RWPE1 (cell line): ENCODE results near the gene COL8A1.

Experiments
- CTCF ChIA-PET: fragments of 350-600 bp; sonication (Branson Sonifier 250); formaldehyde crosslinking; extraction: SDS; loops from one replicate; lab custom pipeline; 2021; lab: Yijun Ruan, JAX
- POLR2A ChIA-PET: fragments of 400-600 bp; formaldehyde crosslinking; extraction: SDS; loops from one replicate; lab custom pipeline; 2020; ENCODE audit warnings: antibody characterized with exemption; ENCODE audit not compliant: low non-redundant PET; lab: Yijun Ruan, JAX
- DNase-seq: peaks from one replicate; pipeline ENCODE4 v3.0.0; 2012; ENCODE audit warnings: low spot score
- H3K27ac ChIP-seq: fragments of 450-650 bp; 2 replicates; pipeline ENCODE4 v1.5.1; 2017
- TF ChIP-seq, protein P1 (sequence below): fragments of 450-650 bp; conservative IDR thresholded peaks from 2 replicates; pipeline ENCODE4 v1.5.1; 2017; ENCODE audit warnings: low read depth, mild to moderate bottlenecking

COL8A1 gene

DNA sequence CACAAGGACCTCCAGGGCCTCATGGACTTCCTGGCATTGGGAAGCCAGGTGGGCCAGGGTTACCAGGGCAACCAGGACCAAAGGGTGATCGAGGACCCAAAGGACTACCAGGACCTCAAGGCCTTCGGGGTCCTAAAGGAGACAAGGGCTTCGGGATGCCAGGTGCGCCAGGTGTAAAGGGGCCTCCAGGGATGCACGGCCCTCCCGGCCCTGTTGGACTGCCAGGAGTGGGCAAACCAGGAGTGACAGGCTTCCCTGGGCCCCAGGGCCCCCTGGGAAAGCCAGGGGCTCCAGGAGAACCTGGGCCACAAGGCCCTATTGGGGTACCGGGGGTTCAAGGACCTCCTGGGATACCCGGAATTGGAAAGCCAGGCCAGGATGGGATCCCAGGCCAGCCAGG lies 156.1 kb downstream of the COL8A1 start:
- TF ChIP-seq, protein P1, sequence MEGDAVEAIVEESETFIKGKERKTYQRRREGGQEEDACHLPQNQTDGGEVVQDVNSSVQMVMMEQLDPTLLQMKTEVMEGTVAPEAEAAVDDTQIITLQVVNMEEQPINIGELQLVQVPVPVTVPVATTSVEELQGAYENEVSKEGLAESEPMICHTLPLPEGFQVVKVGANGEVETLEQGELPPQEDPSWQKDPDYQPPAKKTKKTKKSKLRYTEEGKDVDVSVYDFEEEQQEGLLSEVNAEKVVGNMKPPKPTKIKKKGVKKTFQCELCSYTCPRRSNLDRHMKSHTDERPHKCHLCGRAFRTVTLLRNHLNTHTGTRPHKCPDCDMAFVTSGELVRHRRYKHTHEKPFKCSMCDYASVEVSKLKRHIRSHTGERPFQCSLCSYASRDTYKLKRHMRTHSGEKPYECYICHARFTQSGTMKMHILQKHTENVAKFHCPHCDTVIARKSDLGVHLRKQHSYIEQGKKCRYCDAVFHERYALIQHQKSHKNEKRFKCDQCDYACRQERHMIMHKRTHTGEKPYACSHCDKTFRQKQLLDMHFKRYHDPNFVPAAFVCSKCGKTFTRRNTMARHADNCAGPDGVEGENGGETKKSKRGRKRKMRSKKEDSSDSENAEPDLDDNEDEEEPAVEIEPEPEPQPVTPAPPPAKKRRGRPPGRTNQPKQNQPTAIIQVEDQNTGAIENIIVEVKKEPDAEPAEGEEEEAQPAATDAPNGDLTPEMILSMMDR: no peak
- CTCF ChIA-PET: no interaction called here
- POLR2A ChIA-PET: no interaction called here
- no peak overlapping the region for H3K27ac ChIP-seq
- no peak for DNase-seq

DNA sequence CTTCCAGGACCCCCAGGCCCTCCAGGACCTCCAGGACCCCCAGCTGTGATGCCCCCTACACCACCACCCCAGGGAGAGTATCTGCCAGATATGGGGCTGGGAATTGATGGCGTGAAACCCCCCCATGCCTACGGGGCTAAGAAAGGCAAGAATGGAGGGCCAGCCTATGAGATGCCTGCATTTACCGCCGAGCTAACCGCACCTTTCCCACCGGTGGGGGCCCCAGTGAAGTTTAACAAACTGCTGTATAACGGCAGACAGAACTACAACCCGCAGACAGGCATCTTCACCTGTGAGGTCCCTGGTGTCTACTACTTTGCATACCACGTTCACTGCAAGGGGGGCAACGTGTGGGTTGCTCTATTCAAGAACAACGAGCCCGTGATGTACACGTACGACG lies 157.2 kb downstream of the COL8A1 start:
- no peak overlapping the region for H3K27ac ChIP-seq
- ChIA-PET CTCF (interaction anchor here (0.6 kb wide), 1 partner anchor 330 kb away, joined by 3 read pairs; no protein-coding TSS in a partner anchor), POLR2A (no interaction called here)
- TF ChIP-seq, protein P1: no peak
- no peak for DNase-seq

DNA sequence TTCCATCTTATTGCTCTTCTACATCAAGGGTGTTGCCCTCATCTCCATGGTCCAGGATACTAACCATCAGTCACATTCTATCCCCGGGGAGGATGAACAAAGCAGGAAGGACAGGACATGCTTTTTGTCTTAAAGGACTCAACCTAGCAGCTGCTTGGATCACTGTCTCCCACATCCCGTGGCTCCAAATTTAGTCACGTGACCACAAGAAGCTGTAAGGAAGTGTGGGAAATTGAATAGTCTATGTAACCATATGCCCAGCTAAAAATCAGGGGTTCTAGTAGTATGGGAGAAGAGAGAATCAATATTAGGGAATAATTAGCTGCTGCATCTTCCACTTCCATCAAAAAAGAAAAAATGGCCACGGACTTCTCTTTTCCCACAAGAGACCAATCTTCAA lies 161.0 kb downstream of the COL8A1 start:
- TF ChIP-seq, protein P1: no peak
- no peak for DNase-seq
- H3K27ac ChIP-seq: no peak overlapping the region
- CTCF ChIA-PET: interaction anchor here (1.3 kb wide), 1 partner anchor 9 kb away, joined by 4 read pairs; no protein-coding TSS in a partner anchor
- POLR2A ChIA-PET: no interaction called here

DNA sequence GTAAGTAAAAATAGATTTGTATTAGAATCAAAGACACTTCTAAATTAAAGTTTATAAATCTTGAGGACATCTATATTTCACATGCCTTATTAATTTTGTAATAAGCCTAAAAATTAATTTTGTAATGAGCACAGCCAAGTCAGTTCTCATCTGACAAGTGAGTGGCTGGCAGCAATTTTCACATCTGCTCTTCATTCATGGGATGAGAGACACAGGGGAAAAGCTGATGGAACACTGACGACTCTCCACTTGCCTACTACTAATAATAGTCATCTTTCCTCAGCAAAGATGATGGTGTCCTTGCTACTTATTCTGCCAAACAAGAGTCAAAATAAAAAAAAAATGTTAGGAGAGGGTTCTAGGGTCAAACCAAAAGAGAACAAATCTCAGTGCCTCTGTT lies 164.9 kb downstream of the COL8A1 start:
- DNase-seq: no peak
- no peak overlapping the region for H3K27ac ChIP-seq
- POLR2A ChIA-PET: no interaction called here
- CTCF ChIA-PET: no interaction called here
- TF ChIP-seq, protein P1: no peak

DNA sequence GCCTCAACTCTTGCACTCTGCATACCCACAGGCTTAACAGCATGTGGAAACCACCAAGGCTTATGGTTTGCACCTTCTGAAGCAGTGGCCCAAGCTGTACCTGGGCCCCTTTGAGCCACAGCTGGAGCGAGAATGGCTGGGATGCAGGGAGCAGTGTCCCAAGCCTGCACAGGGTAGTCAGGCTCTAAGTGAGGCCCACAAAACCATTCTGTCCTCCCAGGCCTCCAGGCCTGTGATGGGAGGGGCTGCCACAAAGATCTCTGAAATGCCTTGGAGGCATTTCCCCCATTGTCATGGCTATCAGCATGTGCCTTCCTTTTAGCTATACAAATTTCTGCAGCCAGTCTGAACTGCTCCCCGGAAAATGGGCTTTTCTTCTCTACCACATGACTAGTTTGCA lies 166.8 kb downstream of the COL8A1 start:
- CTCF ChIA-PET: no interaction called here
- POLR2A ChIA-PET: no interaction called here
- no peak overlapping the region for H3K27ac ChIP-seq
- TF ChIP-seq, protein P1: no peak
- no peak for DNase-seq

DNA sequence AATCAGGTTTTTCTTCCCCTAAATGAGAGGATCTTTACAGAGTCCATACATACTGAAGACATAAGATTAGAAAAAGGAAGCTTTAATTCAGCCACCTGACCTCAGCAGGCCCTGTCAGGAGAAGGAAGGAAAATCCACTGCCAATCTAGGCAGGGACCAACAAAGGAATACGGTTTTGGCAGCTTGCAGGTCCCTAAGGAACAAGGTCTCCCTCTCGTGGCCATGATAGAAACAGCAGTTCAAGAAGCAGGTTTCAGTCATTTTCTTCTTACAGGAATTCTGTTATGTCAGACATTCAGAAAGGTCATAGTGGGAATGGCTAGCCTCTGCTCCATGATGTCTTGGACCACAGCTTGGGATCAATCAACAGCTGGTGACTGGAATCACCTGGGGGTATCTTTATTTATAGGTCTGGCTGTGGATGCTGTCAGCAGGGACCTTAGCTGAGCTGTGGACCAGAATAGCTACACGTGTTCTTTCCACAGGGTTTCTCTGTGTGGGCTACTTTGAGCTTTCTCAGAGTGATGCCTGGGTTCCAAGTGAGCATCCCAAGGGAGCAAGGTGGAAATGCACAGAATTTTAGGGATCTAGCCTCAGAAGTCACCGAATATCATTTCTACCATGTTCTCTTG lies 169.9 kb downstream of the COL8A1 start:
- no peak overlapping the region for H3K27ac ChIP-seq
- CTCF ChIA-PET: interaction anchor here (1.0 to 1.4 kb wide), 4 partner anchors 9 to 23 kb away, joined by 3 to 5 read pairs (median 4); partner anchors contain the start of gene CMSS1
- TF ChIP-seq, protein P1: peak; percentile 85
- DNase-seq: peak; percentile 43
- POLR2A ChIA-PET: no interaction called here
